Immature natural killer cell (primary cell): ENCODE data around the gene GRID1. TPM values are rescaled to one million over a fixed set of nuclear protein-coding genes. Genes with fewer than 3 reads are reported as not detected.
"Not testable (repeated sequence)": the region's sequence is repeated elsewhere in the genome, so short reads cannot be mapped to it uniquely, and the experiment has no call there.

ENCODE experiments used
- DNase-seq, 3 donors: peaks; one replicate each; pipeline ENCODE4 v3.0.0; 2022; ENCODE audit warnings: mixed read lengths in 1 of 3
- H3K27ac Mint-ChIP-seq, 6 donors: one replicate each; pipeline ENCODE4 v1.8.0; 2020; ENCODE audit warnings: mixed read lengths in 6 of 6, mild to moderate bottlenecking in 5 of 6, inconsistent platforms in 4 of 6, moderate library complexity in 3 of 6
- H3K27me3 Mint-ChIP-seq, 3 donors: one replicate each; pipeline ENCODE4 v1.8.0; 2020 to 2021; ENCODE audit warnings: low read depth in 3 of 3, mild to moderate bottlenecking in 3 of 3, mixed read lengths in 3 of 3, moderate library complexity in 3 of 3, inconsistent platforms in 1 of 3
- H3K36me3 Mint-ChIP-seq, 3 donors: one replicate each; pipeline ENCODE4 v1.8.0; 2020; ENCODE audit warnings: mixed read lengths in 3 of 3, inconsistent platforms in 2 of 3, mild to moderate bottlenecking in 2 of 3
- H3K4me1 Mint-ChIP-seq, 2 donors: one replicate each; pipeline ENCODE4 v1.8.0; 2020; ENCODE audit warnings: inconsistent platforms in 2 of 2, mild to moderate bottlenecking in 2 of 2, mixed read lengths in 2 of 2, moderate library complexity in 1 of 2
- H3K4me3 Mint-ChIP-seq, 5 donors: one replicate each; pipeline ENCODE4 v1.8.0; 2020; ENCODE audit warnings: mild to moderate bottlenecking in 5 of 5, mixed read lengths in 5 of 5, inconsistent platforms in 3 of 5, moderate library complexity in 3 of 5
- H3K9me3 Mint-ChIP-seq, 6 donors: one replicate each; pipeline ENCODE4 v1.8.0; 2020; ENCODE audit warnings: mild to moderate bottlenecking in 6 of 6, mixed read lengths in 6 of 6, inconsistent platforms in 4 of 6, moderate library complexity in 3 of 6
- polyA plus RNA-seq, 3 donors: library from polyadenylated mRNA; unstranded; fragments of 300-500 nt; fragmentation: Illumina TruSeq; gene quantifications; one replicate each; pipeline ENCODE4 v1.2.3, GENCODE V29; 2021

GRID1 gene
- polyA plus RNA-seq, 3 donors from 2014 or later: not detected

DNA sequence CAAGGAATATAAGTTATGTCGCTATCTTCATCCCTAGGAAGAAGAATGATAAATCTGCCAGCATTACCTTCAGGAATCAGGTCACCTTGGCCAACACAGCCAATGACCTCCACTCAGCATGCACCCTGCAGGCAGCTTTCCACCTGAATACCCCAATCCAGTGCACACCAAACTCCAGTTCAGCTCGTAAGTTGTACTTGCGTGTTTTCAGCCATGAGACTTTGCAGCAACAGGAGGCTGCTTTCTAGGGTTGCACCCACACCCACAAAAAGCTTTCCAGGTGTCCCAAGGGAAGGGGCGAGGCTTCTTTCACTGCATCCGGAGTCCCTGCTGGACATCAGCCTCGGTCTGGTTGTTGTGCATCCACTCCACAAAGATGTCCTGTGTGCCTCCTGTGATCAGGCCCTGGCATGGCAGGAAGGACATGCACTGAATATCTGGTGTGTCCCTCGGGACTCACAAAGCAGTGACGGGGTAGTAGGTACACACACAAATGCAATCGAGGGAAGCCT lies 282.9 kb downstream of the GRID1 start:
- peaks cover 3 to 12% (median 7%) of the 10 kb centered on the region in 3 donors for H3K27me3 Mint-ChIP-seq
- H3K9me3 Mint-ChIP-seq: peaks cover 0 to 1% (median 0%) of the 10 kb centered on the region in 6 donors
- no peak overlapping the region for H3K4me3 Mint-ChIP-seq
- no peaks in the 10 kb centered on the region for H3K36me3 Mint-ChIP-seq
- H3K4me1 Mint-ChIP-seq: no peaks in the 10 kb centered on the region
- H3K27ac Mint-ChIP-seq: no peak overlapping the region
- DNase-seq: no peak

DNA sequence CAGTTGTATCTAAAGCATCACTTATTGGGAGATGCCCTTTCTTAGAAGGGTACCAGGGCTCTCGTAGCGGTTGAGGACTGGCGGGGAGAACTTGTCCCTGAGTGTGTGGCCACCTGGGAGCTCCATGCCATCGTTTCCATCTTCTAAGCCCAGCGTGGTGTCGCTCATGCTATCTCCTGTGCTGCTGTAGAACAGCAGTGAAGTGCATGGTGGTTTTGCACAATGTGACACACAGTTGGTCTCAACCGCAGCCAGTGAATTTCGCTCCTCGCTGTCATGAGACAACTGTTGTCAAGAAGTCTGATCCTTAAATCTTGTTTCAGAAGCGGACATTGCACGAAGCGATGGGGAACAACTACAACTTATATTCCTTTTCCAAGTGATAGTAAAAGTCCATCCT lies 283.4 kb downstream of the GRID1 start:
- Mint-ChIP-seq H3K9me3 (peaks cover 0 to 1% (median 0%) of the 10 kb centered on the region in 6 donors), H3K27ac (no peak overlapping the region), H3K36me3 (no peaks in the 10 kb centered on the region), H3K4me1 (no peaks in the 10 kb centered on the region), H3K27me3 (peaks cover 3 to 8% (median 7%) of the 10 kb centered on the region in 3 donors), H3K4me3 (no peak overlapping the region)
- no peak for DNase-seq

DNA sequence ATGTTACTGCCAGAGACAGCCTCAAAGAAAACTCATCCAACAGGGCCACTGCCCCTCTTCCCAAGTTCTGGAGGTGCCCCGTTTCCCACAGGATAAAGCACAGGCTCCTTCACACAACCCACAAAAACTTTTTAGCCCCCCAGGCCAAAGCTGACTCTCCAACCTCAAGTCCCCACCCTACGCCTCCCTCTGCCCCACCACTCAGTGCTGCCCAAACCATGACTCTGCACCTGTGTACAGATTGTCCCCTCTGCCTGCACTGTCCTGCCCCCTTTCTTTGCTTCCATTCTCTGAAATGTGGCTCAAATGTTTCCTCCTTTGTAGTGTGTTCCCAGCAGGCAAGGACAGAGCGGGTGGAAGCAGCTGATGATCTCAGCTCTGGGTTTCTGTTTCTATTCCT lies 284.0 kb downstream of the GRID1 start:
- no peak overlapping the region for H3K4me3 Mint-ChIP-seq
- H3K4me1 Mint-ChIP-seq: no peaks in the 10 kb centered on the region
- peaks cover 3 to 6% (median 3%) of the 10 kb centered on the region in 3 donors for H3K27me3 Mint-ChIP-seq
- no peaks in the 10 kb centered on the region for H3K36me3 Mint-ChIP-seq
- no peak for DNase-seq
- peaks cover 0 to 1% (median 0%) of the 10 kb centered on the region in 6 donors for H3K9me3 Mint-ChIP-seq
- H3K27ac Mint-ChIP-seq: no peak overlapping the region

DNA sequence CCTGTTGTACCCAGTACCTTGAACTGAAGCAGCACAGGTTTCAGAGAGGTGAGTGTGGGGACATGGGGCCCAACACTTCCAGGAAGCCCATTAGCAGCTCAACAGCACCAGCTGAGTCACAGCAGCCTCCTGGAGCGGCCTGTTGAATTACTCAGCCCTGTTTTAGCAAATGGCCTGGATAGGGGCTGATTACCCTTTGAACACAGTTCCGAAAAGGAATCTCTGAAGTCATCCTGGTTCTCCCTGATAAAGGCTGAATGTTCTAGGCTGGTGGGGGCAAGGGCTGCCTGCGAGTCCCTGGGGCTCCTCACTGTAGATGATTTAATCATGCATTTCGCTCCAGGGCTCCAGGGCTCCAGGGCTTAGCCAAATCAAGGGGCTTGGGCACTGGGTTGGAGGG lies 287.5 kb downstream of the GRID1 start:
- no peak overlapping the region for H3K4me3 Mint-ChIP-seq
- H3K27ac Mint-ChIP-seq: no peak overlapping the region
- H3K9me3 Mint-ChIP-seq: peaks cover 0 to under 1% (median 0%) of the 10 kb centered on the region in 6 donors
- no peaks in the 10 kb centered on the region for H3K4me1 Mint-ChIP-seq
- no peaks in the 10 kb centered on the region for H3K36me3 Mint-ChIP-seq
- peaks cover 3 to 8% (median 4%) of the 10 kb centered on the region in 3 donors for H3K27me3 Mint-ChIP-seq
- no peak for DNase-seq

DNA sequence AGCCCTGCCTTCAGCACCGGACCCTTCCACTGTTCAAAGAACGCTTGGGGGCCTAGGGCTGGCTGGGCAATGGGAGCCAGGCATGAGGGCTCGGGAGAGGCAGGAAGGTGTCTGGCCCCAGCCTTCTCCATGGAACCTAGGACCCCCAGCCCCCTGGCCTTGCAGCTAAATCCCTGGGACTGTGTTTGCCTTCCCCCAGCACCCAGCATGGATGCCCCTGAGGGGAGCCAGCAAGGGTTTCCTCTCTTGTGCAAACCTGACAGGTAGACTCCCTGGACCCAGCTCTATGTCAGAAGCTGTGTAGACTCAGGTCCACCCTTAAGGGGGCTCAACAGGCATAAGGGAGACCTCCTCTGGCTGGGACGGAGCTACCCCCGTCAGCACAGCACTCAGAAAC lies 288.0 kb downstream of the GRID1 start:
- Mint-ChIP-seq H3K4me1 (no peaks in the 10 kb centered on the region), H3K9me3 (no peaks in the 10 kb centered on the region), H3K4me3 (no peak overlapping the region), H3K27ac (no peak overlapping the region), H3K27me3 (peaks cover 3 to 8% (median 4%) of the 10 kb centered on the region in 3 donors), H3K36me3 (no peaks in the 10 kb centered on the region)
- DNase-seq: no peak

DNA sequence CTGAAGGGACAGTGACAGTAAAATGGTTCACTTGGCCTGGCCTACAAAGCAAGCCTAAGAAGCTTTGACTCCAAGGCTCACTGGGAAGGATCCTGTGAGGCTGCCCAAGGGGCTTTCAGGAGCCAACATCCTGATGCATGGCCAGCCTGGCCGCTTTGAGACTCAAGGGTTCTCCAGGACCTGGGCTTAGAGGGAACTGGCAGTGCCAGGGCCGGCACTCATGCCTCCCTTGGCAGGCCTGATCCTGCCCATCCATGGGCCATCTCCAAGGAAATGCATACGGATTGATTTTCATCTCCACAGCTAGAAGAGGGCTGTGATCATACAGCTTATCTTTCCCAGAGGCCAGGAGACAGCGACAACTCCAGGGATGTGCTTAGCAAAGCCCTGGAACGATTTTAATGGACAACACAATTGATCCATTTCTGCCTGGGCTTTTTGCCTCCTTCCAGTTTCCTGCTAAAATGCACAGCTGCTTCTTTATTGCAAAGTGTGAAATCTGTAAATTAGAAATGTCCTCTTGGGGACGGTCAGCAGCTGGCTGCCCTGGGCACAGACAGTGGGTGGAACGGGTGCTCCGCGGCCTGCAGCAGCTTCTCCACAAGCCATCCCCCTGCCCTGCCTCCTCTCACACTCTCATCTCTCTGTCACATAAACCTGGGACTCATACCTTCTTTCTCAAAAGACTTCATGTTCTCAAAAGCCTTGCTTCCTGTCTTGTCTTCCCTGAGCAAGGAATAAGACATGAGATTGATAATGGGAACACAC lies 288.5 kb downstream of the GRID1 start:
- no peak overlapping the region for H3K4me3 Mint-ChIP-seq
- DNase-seq: no peak
- H3K9me3 Mint-ChIP-seq: no peaks in the 10 kb centered on the region
- no peak overlapping the region for H3K27ac Mint-ChIP-seq
- H3K36me3 Mint-ChIP-seq: no peaks in the 10 kb centered on the region
- no peaks in the 10 kb centered on the region for H3K4me1 Mint-ChIP-seq
- peaks cover 3 to 8% (median 4%) of the 10 kb centered on the region in 3 donors for H3K27me3 Mint-ChIP-seq

DNA sequence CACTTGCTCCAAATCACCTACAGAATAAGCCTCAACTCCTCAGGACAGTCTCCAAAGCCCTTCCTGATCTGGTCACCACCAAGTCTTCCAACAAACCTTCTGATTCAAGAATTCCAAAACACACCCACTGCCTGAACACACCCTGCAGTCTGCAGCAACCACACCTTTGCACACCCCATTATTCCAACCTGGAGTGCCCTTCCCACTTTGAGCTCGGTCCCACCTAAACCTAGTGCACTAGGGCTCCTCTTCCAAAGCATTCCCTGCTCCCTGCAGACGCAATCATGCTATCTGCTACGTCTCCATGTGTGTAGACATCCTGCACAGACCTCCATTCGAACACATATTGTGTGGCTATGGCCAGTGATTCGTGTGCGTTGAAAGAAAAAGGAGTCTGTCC lies 289.3 kb downstream of the GRID1 start:
- Mint-ChIP-seq H3K27me3 (peaks cover 3 to 8% (median 4%) of the 10 kb centered on the region in 3 donors), H3K36me3 (no peaks in the 10 kb centered on the region), H3K4me3 (no peak overlapping the region), H3K9me3 (no peaks in the 10 kb centered on the region), H3K27ac (no peak overlapping the region), H3K4me1 (no peaks in the 10 kb centered on the region)
- no peak for DNase-seq

DNA sequence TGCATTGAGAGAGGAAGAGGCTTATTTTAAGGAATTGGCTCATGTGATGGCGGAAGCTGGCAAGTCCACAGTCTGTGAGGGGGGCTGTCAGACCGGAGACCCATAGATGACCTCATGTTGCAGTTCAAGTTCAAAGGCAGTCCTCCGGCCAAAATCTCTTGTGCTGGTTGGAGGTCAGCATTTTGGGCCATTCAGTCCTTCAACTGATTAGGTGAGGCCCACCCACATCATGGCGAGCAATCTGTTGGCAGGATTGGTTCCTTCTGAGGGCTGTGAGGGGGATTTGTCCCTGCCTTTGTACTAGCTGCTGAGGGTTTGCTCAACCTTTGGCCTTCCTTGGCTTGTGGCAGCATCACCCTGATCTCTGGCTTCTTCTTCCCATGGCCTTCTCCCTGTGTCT lies 290.1 kb downstream of the GRID1 start:
- not testable (repeated sequence) for H3K4me1 Mint-ChIP-seq, H3K36me3 Mint-ChIP-seq

DNA sequence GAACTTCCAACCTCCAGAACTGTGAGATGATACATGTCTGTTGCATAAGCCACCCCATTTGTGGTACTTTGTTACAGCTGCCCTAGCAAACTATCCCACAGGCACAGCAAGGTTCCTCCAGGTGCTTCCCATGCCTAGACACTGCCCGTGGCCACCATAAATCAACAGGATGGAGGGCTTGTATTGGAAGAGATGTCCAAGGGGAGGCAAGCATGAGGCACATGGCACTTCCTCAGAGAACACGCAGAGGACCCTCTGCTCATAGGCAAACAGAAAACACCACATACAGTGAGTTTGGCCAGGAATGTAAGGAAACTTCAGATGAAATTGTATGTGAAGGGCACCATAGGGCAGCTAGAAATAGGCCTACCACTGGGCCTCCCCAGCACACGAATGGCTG lies 291.1 kb downstream of the GRID1 start:
- DNase-seq: no peak
- H3K27ac Mint-ChIP-seq: no peak overlapping the region
- H3K4me1 Mint-ChIP-seq: no peaks in the 10 kb centered on the region
- H3K9me3 Mint-ChIP-seq: no peaks in the 10 kb centered on the region
- peaks cover 0 to 12% (median 4%) of the 10 kb centered on the region in 3 donors for H3K27me3 Mint-ChIP-seq
- H3K36me3 Mint-ChIP-seq: no peaks in the 10 kb centered on the region
- no peak overlapping the region for H3K4me3 Mint-ChIP-seq

More for the DNA sequence above, 290.1 kb downstream of the GRID1 start:
- not testable (repeated sequence) for H3K9me3 Mint-ChIP-seq, H3K27ac Mint-ChIP-seq, H3K27me3 Mint-ChIP-seq, DNase-seq, H3K4me3 Mint-ChIP-seq

DNA sequence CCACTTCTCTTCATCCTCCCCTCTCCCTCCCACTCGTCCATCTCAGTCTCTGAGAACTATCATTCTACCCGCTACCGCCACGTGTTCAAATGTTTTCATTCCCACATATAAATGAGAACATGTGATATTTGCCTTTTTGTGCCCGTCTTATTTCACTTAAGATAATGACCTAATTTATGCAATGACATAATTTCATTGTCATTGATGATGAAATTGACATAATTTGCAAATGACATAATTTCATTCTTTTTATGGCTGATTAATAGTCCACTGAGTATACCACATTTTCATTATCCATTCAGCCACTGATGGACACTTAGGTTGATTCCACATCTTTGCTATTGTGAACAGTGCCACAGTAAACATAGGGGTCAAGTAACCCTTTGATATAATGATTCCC lies 292.3 kb downstream of the GRID1 start:
- H3K4me3 Mint-ChIP-seq: no peak overlapping the region
- peaks cover 0 to 10% (median 4%) of the 10 kb centered on the region in 3 donors for H3K27me3 Mint-ChIP-seq
- DNase-seq: no peak
- no peaks in the 10 kb centered on the region for H3K9me3 Mint-ChIP-seq
- H3K27ac Mint-ChIP-seq: no peak overlapping the region
- H3K4me1 Mint-ChIP-seq: no peaks in the 10 kb centered on the region
- no peaks in the 10 kb centered on the region for H3K36me3 Mint-ChIP-seq

DNA sequence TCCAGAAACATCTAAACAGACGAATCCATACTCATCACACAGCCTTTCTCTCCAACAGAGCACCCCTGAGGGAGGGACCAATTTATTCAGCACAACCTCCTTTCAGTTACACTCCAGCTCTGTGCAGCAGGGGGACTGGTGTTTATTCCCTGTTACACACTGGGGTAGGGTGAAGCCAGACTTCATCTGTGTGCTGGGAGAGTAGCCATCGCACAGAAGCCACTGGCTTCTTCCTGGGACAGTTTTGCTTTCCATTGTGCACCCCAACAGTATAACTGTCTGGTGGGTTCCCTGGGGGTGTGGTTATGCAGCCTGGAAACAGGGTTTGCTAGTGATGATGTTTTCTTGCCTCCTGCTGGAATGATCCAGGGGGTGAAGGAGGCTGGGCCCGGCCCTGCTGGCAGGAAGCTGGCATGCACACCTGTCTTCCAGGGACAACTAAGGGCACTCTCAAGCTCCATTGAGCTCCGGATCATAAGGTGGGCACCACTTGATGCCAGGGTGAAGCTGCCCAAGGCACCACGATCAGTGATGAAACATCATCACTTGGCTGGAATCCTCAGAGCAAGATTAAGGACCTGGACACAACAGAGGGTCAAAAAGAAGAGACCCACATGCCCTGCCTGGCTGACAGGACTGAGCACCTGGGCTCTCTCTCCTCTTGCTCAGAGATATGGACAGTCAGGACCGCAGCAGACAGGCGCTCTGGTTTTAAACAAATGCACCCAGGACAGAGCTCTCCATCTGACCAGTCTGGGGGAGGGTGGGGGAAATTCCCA lies 293.2 kb downstream of the GRID1 start:
- H3K36me3 Mint-ChIP-seq: no peaks in the 10 kb centered on the region
- no peaks in the 10 kb centered on the region for H3K9me3 Mint-ChIP-seq
- no peak overlapping the region for H3K4me3 Mint-ChIP-seq
- H3K4me1 Mint-ChIP-seq: no peaks in the 10 kb centered on the region
- peaks cover 0 to 10% (median 4%) of the 10 kb centered on the region in 3 donors for H3K27me3 Mint-ChIP-seq
- H3K27ac Mint-ChIP-seq: no peak overlapping the region
- DNase-seq: no peak

DNA sequence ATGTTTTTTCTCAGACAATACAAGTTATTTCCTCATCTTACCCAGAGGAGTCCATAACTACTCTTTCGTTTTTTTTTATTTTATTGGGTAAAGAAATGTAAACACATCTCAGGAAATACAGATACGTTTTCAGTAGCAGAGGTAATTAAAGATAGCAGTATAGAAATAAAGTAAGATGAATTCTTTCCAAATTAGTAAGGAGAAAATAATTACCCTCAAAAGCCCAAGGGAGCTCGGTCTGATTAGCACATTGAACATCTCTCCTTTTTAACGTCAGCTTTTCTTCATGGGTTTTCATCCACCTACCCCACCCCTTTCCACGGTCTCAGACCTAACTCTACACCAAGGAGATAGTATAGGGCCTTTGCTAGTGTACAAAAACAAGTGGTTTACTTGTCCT lies 294.2 kb downstream of the GRID1 start:
- Mint-ChIP-seq H3K27ac (no peak overlapping the region), H3K36me3 (no peaks in the 10 kb centered on the region), H3K4me3 (no peak overlapping the region), H3K4me1 (no peaks in the 10 kb centered on the region), H3K9me3 (no peaks in the 10 kb centered on the region), H3K27me3 (peaks cover 0 to 10% (median 4%) of the 10 kb centered on the region in 3 donors)
- DNase-seq: no peak

DNA sequence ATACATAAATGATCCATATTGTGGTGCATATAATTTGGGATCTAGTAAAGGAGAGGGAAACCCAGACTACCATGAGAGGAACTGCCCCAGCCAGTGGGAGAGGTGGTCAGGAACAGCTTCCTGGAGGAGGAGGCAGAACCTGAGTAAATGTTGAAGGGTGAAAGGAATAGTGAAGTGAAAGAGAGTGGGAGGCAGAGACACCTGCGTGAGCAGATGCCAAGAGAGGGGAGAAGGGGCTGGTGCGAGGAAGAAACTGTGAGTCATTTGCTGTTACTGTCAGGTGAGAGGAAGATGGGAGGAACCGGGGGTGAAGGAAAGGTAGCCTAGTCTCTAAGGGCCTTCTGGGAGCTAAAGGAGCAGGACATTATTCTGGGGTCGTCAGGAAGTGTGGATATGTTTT lies 294.8 kb downstream of the GRID1 start:
- Mint-ChIP-seq H3K27ac (no peak overlapping the region), H3K4me1 (no peaks in the 10 kb centered on the region), H3K4me3 (no peak overlapping the region), H3K27me3 (peaks cover 0 to 10% (median 0%) of the 10 kb centered on the region in 3 donors), H3K36me3 (no peaks in the 10 kb centered on the region), H3K9me3 (no peaks in the 10 kb centered on the region)
- no peak for DNase-seq

DNA sequence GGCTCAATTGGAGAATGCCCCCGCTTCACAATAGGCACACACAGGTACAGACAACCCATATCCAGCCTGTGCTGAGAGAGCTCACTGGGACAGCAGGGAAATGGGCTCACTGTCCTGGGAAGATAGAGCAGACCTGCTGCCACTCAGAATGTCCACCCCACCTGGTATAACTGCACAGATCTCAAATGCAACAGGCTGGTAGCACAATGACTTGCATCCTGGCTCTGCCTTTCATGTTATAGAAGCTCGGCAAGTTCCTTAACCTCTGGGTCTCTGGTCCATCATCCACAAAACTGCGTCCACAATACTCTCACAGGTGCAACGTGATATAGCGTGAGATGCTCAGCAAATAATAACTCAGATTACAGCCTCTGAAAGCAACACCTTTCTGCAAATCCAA lies 295.4 kb downstream of the GRID1 start:
- Mint-ChIP-seq H3K27me3 (peaks cover 0 to 7% (median 0%) of the 10 kb centered on the region in 3 donors), H3K4me3 (no peak overlapping the region)

More for the DNA sequence above, 295.4 kb downstream of the GRID1 start:
- no peaks in the 10 kb centered on the region for H3K9me3 Mint-ChIP-seq
- no peak for DNase-seq
- H3K4me1 Mint-ChIP-seq: no peaks in the 10 kb centered on the region
- no peak overlapping the region for H3K27ac Mint-ChIP-seq
- no peaks in the 10 kb centered on the region for H3K36me3 Mint-ChIP-seq
